H1 (cell line): ENCODE data around the gene HKDC1. TPM values are rescaled to one million over a fixed set of nuclear protein-coding genes. Genes with fewer than 3 reads are reported as not detected.

ENCODE experiments used
- KDM4A ChIP-seq: IDR thresholded peaks from one replicate; pipeline ENCODE4 v1.7.1; 2012; ENCODE audit warnings: low read depth, mild to moderate bottlenecking, moderate library complexity, low read length, inconsistent platforms; ENCODE audit not compliant: severe bottlenecking
- POLR2A ChIP-seq, 2 experiments: IDR thresholded peaks; 1 replicate in 1 of 2; 2 replicates in 1 of 2; pipeline ENCODE4 v1.6.1; 2011; ENCODE audit warnings: low read depth in 2 of 2, low read length in 2 of 2, mild to moderate bottlenecking in 2 of 2; ENCODE audit errors: control extremely low read depth in 1 of 2
- POLR2AphosphoS5 ChIP-seq: IDR thresholded peaks from 2 replicates; pipeline ENCODE4 v1.6.1; 2011; ENCODE audit warnings: low read depth, low read length
- RNF2 ChIP-seq: fragments of 200-900, 300-1000 bp; sonication (generic); IDR thresholded peaks from 2 replicates; pipeline ENCODE4 v1.7.1; 2016; ENCODE audit warnings: borderline replicate concordance, low read depth, mild to moderate bottlenecking, antibody characterized with exemption, low read length; ENCODE audit not compliant: poor library complexity, severe bottlenecking; ENCODE audit errors: missing control alignments
- SIN3A ChIP-seq, 2 experiments: IDR thresholded peaks in 1 of 2; conservative IDR thresholded peaks in 1 of 2; 2 replicates each; pipeline ENCODE4 v1.6.1; 2011 to 2012; ENCODE audit warnings: low read length in 2 of 2, improper control_type of control experiment in 1 of 2, low read depth in 1 of 2, mild to moderate bottlenecking in 1 of 2
- SP2 ChIP-seq: IDR thresholded peaks from 2 replicates; pipeline ENCODE4 v1.6.1; 2012; ENCODE audit warnings: mild to moderate bottlenecking, low read length, inconsistent platforms
- SRF ChIP-seq: IDR thresholded peaks from 2 replicates; pipeline ENCODE4 v1.6.1; 2011; ENCODE audit warnings: mild to moderate bottlenecking, low read depth, low read length, moderate library complexity
- polyA plus RNA-seq, 7 experiments: library from polyadenylated mRNA; depleted of rRNA in 3 of 7; stranded (reverse) in 5 of 7; unstranded in 2 of 7; fragments of >200 nt in 5 of 7; fragments of 200-250 nt in 2 of 7; gene quantifications; 1 replicate in 5 of 7; 2 replicates in 1 of 7; 4 replicates in 1 of 7; pipeline versions ENCODE4 v1.2.1 to v1.2.3, GENCODE V29; 2011 to 2013; ENCODE audit warnings: missing spikeins in 2 of 7, mixed read lengths in 2 of 7
- total RNA-seq: library from RNA; stranded (reverse); fragmentation: NEBNext Ultra II Directional; extraction: Animal tissue kit (Norgen Biotek cat#: 25700); gene quantifications from 2 replicates; pipeline ENCODE4 v1.2.1, GENCODE V29; 2021
- TF ChIP-seq, protein P1 (sequence below): IDR thresholded peaks from 2 replicates; pipeline ENCODE4 v1.6.1; 2012; ENCODE audit warnings: low read length, inconsistent platforms

Gene HKDC1
- total and polyA plus RNA-seq, 2 of the 8 experiments (the other 6 are each of a cell fraction or from before 2014, with no cell fraction given), result 0.12 to 0.78 TPM

DNA sequence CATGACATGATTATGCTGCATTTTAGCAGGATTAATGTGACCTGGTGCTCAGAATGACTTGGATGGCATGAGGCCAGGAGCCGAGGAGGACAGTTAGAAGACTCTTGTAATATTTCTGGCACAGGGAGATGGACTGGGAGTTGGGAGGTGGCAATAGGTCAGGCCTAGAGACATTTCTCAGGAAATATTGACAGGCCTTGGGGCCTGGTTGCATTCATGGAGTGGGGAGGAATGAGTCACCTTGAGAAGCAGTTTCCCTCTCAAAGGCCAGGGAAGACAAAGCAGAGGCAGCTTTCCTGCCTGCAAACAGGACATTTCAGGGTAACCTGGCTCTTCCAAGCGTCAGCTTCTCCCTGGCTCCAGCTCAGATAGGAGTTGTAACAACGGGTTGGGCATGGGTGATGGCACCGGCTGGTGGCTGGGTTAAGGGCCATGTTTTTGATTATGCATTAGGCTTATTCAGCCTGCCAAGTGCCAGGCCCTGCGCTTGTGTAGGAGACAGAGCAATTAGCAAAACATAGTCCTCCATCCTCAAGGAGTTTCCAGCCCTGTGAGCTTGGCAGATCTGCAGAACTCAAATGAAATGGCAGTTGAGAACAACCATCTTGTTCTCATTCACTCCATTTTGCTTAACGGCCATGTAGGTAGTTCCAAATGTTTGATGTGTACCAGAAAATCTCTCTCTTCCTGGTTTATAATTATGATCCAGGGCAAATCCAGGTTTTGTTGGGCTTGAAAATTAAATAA is 96.4 kb downstream of the HKDC1 start (continued):
- TF ChIP-seq POLR2AphosphoS5 (no peak), SP2 (no peak), SRF (no peak), KDM4A (no peak), SIN3A (conservative IDR thresholded peaks at IDR 0.05 in 1 of 2, IDR thresholded peaks at IDR 0.05 in 1 of 2; ENCODE audit: low read depth in 1 of 2, low read length in 2 of 2) (no peak), POLR2A (IDR thresholded peaks at IDR 0.05; ENCODE audit: control extremely low read depth in 1 of 2, low read depth in 2 of 2, low read length in 2 of 2) (no peak), RNF2 (no peak)
- TF ChIP-seq, protein P1, sequence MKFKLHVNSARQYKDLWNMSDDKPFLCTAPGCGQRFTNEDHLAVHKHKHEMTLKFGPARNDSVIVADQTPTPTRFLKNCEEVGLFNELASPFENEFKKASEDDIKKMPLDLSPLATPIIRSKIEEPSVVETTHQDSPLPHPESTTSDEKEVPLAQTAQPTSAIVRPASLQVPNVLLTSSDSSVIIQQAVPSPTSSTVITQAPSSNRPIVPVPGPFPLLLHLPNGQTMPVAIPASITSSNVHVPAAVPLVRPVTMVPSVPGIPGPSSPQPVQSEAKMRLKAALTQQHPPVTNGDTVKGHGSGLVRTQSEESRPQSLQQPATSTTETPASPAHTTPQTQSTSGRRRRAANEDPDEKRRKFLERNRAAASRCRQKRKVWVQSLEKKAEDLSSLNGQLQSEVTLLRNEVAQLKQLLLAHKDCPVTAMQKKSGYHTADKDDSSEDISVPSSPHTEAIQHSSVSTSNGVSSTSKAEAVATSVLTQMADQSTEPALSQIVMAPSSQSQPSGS, result no peak

Other genes with a start within 250 kb of the HKDC1 start
- 34.1 and 34.6 TPM in 2 replicates for gene KIFBP, start 231.5 kb upstream of the HKDC1 start, total RNA-seq
- 13.4 and 17.3 TPM in 2 replicates for gene KIFBP, start 231.5 kb upstream of the HKDC1 start, polyA plus RNA-seq (2011; rRNA removed)
- not detected in 2 replicates for gene SRGN, start 132.2 kb upstream of the HKDC1 start, total RNA-seq
- 0.06 TPM in 1 of 2 replicates, not detected in the other for gene SRGN, start 132.2 kb upstream of the HKDC1 start, polyA plus RNA-seq (2011; rRNA removed)
- 44.8 and 49.6 TPM in 2 replicates for gene VPS26A, start 96.2 kb upstream of the HKDC1 start, total RNA-seq
- gene VPS26A, start 96.2 kb upstream of the HKDC1 start, polyA plus RNA-seq (2011; rRNA removed), result 3.9 and 10.7 TPM in 2 replicates
- 43.4 and 45.6 TPM in 2 replicates for gene SUPV3L1, start 40.1 kb upstream of the HKDC1 start, total RNA-seq
- gene SUPV3L1, start 40.1 kb upstream of the HKDC1 start, polyA plus RNA-seq (2011; rRNA removed), result 22.0 and 34.6 TPM in 2 replicates
- gene HK1, start 58.2 kb downstream of the HKDC1 start, total RNA-seq, result 237 and 247 TPM in 2 replicates
- 55.8 and 91.2 TPM in 2 replicates for gene HK1, start 58.2 kb downstream of the HKDC1 start, polyA plus RNA-seq (2011; rRNA removed)
- gene TACR2, start 196.6 kb downstream of the HKDC1 start, total RNA-seq, result not detected in 2 replicates
- 0.06 TPM in 1 of 2 replicates, not detected in the other for gene TACR2, start 196.6 kb downstream of the HKDC1 start, polyA plus RNA-seq (2011; rRNA removed)
- gene TSPAN15, start 231.1 kb downstream of the HKDC1 start, total RNA-seq, result 9.7 and 11.6 TPM in 2 replicates
- 20.0 and 20.9 TPM in 2 replicates for gene TSPAN15, start 231.1 kb downstream of the HKDC1 start, polyA plus RNA-seq (2011; rRNA removed)